NB4 (cell line): ENCODE measurements around the gene TEX2.

Experiments
- CTCF ChIP-seq: IDR thresholded peaks from one replicate; pipeline ENCODE4 v1.5.1; 2012; ENCODE audit warnings: low read depth, low read length
- POLR2A ChIP-seq: IDR thresholded peaks from 2 replicates; pipeline ENCODE4 v1.6.1; 2011; ENCODE audit warnings: mild to moderate bottlenecking; ENCODE audit not compliant: insufficient read length; ENCODE audit errors: extremely low read depth

GRCh38 chr17:64135000-64135399 is 128.1 kb downstream of the TEX2 start:
- TF ChIP-seq CTCF = no peak
- TF ChIP-seq POLR2A = no peak
